B cell (primary cell): ENCODE data around the gene KIDINS220.

Experiments used
- CTCF ChIP-seq: fragments of 200-600 bp; IDR thresholded peaks from one replicate; pipeline ENCODE4 v1.8.0; 2022; ENCODE audit warnings: antibody characterized with exemption, mild to moderate bottlenecking
- EZH2 ChIP-seq: IDR thresholded peaks from 2 replicates; pipeline ENCODE4 v1.6.1; 2012; ENCODE audit warnings: borderline replicate concordance, low read depth, mild to moderate bottlenecking, moderate library complexity, low read length; ENCODE audit not compliant: insufficient read depth, poor library complexity, severe bottlenecking

GRCh38 chr2:8850845-8851487 lies 13.6 kb upstream of the KIDINS220 start:
- TF ChIP-seq CTCF (no peak), EZH2 (no peak)
